HG02763 (cell line): ENCODE data around the gene RELCH.
"Not testable (repeated sequence)": the region's sequence is repeated elsewhere in the genome, so short reads cannot be mapped to it uniquely, and the experiment has no call there.

Source experiments
- ATAC-seq: cut with Tn5 transposase; IDR thresholded peaks from one replicate; pipeline ENCODE4 v1.9.1; 2021; ENCODE audit warnings: mild to moderate bottlenecking, moderate library complexity; ENCODE audit not compliant: unreplicated experiment

The RELCH gene

DNA sequence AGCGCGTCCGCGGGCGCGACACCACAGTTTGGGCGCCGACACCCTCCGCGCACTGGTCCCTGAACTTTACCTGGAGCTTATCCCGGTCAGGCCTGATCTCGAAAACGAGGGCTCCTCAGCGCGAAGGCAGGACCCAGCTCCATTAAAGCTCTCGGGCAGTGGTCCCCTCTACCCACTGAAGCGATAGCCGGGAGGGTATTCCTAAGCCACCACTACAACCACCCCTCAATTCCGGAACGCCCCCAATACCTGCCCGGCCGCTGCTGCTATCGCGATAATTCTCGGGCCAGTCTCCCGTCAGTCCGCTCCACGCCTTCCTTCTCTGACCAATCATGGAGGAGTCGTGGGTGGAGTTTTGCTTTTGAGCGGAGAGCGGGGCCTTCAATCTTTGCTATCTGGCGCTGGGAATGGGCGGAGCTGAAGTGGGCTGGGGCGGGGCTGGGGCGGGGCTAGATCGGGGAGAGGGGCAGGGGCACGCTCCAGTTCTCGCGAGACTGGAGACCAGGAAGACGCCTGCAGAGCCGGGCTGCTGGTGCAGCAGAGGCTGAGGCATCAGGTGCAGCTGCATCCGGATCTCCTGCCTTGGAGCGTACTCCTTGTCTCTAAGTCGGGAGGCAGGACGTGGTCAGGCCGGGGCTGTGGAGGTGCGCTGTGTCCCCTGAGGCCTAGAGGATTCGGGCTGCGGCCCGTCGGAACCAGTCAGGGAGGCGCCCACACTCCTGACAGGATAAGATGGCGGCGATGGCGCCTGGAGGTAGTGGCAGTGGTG is at the start of gene RELCH, which contains the start of gene PIGN:
RELCH (plus strand) TSS at position 482 of the 769 bp plus-strand sequence; CDS start at position 733, 251 bp downstream.
PIGN (minus strand) TSS at position 283 of the 769 bp plus-strand sequence. CDS start 25,703 bp downstream, outside the sequence.
- peak; percentile 92 for ATAC-seq

DNA sequence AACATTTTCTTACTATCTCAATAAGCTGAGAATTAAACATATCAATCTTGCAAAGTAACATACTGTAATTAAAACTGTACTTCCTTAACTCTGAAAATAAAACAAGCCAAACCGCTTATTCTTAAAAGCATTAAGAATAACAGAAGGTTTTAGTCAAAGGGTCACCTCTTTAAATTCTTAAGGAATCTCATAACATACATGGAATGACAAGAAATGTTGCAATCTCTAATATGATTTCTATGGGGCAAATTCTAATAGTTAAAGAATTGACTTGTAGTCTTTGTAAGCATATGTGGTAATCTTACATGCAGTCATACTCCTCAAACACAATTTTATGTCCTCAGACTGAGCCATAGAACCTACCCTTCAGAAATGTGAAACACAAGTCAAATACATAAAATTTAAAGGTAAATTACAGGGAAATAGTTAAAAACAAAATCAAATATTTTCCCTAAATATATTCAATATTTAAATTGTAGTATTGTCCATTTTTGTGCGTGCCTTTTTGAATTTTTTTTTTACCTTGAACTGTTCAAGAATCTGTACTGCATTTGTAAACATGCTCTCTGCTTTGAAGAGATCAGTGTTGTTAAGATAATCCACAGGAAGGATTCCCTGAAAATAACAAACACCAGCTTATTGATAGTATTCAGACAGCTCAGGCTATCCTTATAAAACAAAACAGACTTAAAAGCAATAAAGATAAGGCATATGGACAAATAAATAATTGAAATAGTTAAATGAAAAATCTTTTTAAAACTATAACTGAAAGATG is 48.4 kb upstream of the RELCH start:
- ATAC-seq = no peak

DNA sequence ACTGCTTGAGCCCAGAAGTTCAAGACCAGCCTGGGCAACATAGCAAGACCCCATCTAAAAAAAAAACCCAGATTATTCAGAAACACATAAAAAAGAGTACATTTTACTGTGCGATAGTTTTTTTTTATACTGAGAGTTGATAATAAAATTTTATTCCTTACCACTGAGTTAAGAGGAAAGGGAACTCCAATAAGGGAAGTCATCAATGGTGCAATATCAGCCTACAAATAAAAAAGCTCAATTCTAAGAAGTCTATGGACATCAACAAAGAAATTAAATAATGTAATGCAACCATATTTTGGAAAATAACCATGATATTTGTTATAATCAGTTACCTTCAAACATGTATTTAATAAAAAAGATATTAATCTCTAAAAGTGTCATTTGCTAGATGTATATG is 46.8 kb upstream of the RELCH start:
- ATAC-seq = no peak

- ATAC-seq = no peak
Measured at GRCh38 chr18:62144338-62144737, 42.7 kb upstream of the RELCH start.

GRCh38 chr18:62151068-62151771 is 35.8 kb upstream of the RELCH start:
- no peak for ATAC-seq

- peak; percentile 53 for ATAC-seq
Measured at GRCh38 chr18:62152844-62153243, 34.2 kb upstream of the RELCH start.

DNA sequence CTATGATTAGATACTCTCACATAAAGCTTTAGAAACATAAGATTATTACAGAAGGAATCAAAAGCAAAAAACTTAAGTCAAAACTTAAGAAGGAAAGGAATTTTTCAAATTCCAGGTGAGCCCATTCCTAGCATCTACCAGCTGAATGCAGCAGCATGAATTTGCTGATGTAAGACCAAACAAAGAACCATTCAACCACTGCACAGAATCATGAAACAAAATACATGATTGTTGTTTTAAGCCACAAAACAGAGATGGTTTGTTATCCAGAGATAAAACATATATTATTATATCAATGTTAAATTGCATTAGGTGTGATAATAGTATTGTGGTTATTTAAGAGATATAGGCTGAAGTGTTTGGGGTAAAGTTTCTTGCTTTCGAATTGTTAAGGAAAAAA is 29.2 kb upstream of the RELCH start:
- no peak for ATAC-seq

- no peak for ATAC-seq
Measured at GRCh38 chr18:62164310-62164709, 22.7 kb upstream of the RELCH start.

DNA sequence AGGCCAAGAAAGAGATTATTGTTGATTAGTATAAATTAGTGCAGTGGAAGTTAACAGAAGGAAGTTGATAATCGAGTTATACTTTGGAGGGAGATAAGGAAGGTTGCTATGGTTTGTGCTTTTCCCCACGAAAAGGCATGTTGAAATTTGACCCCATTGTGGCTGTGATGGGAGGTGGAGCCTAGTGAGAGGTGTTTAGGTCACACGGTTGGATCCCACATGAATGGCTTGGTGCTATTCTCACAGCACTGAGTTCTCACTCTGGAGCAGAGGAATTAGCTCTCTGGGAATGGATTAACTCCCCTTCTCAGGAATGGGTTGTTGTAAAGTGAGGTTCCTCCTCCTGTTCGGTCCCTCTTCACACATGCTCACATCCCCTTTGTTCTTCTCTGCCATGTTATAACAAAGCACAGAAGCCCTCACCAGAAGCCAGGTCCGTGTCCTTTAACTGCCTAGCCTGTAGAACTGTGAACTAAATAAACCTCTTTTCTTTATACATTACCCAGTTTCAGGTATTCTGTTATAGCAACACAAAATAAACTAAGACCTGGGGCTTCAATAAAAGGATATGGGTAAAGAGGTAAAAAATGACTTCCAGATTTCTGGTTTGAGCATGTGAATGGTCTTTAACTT is 22.1 kb upstream of the RELCH start:
- ATAC-seq = no peak

GRCh38 chr18:62165583-62165982 is 21.5 kb upstream of the RELCH start:
- ATAC-seq = no peak

- not testable (repeated sequence) for ATAC-seq
Measured at GRCh38 chr18:62166524-62166923, 20.5 kb upstream of the RELCH start.

DNA sequence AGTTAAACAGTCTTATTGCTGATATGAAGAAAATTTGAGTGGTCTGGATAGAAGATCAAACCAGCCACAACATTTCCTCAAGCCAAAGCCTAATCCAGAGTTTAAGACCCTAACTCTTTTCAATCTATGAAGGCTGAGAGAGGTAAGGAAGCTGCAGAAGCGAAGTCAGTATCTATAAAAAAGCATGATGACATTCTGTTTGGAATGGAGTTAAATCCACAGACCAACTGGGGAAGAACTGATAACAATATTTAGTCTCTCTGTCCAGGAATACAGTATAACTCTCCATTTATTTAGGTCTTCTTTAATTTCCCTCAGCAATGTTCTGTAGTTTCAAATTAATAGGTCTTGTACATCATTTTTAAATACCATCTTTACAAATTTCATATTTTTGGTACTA is 16.2 kb upstream of the RELCH start:
- no peak for ATAC-seq

- no peak for ATAC-seq
Measured at GRCh38 chr18:62172298-62172697, 14.8 kb upstream of the RELCH start.

DNA sequence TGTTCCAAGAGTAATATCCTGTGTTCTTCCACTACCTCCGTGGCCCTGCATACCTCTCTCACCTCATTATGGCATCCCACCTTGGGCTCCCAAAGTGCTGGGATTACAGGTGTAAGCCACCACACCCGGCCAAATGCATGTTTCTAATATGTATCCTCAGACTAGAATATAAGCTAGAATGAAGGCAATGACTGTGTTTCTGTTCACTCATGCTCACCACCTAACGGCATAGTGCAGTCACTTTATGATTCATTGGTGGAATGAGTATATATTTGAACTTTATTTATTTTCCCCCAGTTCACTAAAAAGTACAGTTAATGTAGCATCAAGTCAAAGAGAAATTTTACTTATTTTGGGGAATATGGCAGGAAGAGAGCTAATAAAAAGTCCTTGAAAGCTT is 11.5 kb upstream of the RELCH start:
- no peak for ATAC-seq

GRCh38 chr18:62177271-62177670 is 9.8 kb upstream of the RELCH start:
- ATAC-seq = no peak

GRCh38 chr18:62179213-62179612 is 7.8 kb upstream of the RELCH start:
- no peak for ATAC-seq

GRCh38 chr18:62182220-62182619 is 4.8 kb upstream of the RELCH start:
- ATAC-seq = no peak

- ATAC-seq = no peak
Measured at GRCh38 chr18:62183578-62184195, 3.4 kb upstream of the RELCH start.

DNA sequence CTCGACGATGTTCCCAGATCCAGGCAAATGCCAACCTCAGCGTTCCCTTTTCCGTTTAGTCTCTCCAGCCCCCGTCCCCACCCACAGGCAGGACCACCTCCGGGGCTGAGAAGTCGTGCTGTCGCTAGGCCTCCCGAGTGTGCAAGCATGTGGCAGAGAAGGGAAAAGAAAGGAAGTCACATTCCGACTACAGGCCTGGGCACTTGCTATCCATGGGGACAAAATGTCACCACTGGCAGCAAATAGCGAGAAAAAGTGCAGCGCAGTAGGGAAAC is 619 bp upstream of the RELCH start:
- peak; percentile 2 for ATAC-seq

- peak; percentile 1 for ATAC-seq
Measured at GRCh38 chr18:62187543-62188510, 772 bp downstream of the RELCH start.
